Brain pericyte (primary cell): ENCODE data around the gene CENPM.

Source experiments
- DNase-seq: peaks from one replicate; pipeline ENCODE4 v3.0.0-alpha.2; 2012; ENCODE audit warnings: low read depth, low spot score

The CENPM gene

GRCh38 chr22:41900652-41901312 is 46.2 kb downstream of the CENPM start:
- DNase-seq = no peak

- no peak for DNase-seq
Measured at GRCh38 chr22:41899992-41900651, 46.8 kb downstream of the CENPM start.

GRCh38 chr22:41899110-41899509 is 47.8 kb downstream of the CENPM start:
- no peak for DNase-seq

DNA sequence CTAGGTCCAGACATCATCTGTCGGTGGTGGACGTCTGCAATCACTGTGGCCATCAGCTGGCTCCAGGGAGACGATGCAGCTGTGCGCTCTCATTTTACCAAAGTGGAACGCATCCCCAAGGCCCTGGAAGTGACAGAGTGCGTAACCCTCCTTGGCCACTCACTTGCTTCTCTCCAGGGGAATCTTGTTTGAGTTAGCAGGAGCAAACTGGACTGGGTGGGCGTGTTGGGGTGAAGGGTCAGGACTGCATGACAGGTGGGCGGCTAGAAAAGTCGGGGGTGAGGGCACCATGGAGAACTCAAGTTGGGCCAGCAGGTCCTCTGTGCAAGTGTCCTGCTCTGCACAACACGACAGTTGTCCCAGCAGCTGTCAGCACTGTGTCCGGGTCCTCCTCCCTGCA is 48.3 kb downstream of the CENPM start:
- no peak for DNase-seq

DNA sequence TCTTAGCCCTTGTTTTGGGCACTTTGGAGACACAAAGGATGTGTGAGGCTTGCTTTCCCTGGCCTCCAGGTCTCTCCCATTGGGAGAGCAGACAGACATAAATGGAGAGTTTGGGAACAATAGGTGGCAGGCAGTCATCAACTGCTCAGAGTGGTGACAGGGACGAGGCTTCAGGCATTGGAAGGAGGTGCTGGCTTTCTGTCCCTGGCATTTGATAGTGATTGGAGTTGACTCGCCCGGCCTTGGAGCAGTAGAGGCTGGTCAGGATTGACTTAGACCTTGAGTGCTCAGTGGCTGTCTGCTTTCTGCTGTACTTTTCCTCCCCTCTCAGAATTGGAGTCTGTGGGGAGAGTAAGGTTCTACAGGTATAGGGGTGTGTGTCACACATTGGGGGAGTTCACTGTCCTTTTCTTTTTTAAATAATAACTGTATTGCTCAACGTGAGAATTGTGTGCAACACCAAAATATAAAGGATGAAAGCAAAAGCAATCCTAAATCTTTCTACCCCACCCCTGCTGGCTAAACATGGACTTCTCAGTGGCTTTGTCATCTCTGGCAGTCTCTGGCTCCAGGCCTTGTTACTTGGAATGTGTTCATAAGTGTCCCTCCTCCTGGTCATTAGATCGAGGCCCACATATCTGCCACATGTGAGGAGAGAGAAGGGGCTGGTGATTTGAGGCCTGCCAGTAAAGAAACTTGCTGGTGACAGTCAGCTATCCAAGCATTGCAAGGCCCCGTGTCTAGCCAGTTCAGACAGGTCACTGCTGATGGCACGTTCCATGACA is 53.2 kb downstream of the CENPM start:
- no peak for DNase-seq

- no peak for DNase-seq
Measured at GRCh38 chr22:41892721-41893120, 54.2 kb downstream of the CENPM start.

DNA sequence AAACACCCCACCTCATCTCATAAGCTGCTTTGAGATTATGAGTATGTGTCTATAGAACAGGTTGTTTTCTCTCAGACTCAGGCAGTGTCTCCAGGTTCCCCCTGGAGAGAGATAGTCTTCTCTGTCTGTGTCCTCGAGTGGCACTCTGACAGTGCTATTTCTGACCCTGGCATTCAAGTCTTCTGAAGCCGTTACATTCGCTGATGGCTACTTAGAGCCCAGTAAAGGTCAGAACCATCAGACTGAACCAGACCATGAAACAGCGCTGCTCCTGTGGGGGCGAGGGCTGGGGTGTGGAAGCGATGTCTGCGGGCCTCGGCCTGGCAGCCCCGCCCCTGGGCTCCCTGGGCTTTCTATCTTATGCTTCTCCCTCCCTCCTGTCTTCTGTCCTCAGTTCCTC is 55.5 kb downstream of the CENPM start:
- DNase-seq = no peak
